ENCODE results near the gene LRRN2.
A peak's percentile ranks its signal among the peaks of the same experiment; 100 is the strongest.

LRRN2 gene

GRCh38 chr1:204624631-204625216, 60.8 kb downstream of the LRRN2 start:
- no peak for DNase-seq (ENCODE audit: low read depth)

GRCh38 chr1:204623894-204624361, 61.6 kb downstream of the LRRN2 start:
- DNase-seq (ENCODE audit: low read depth), result peak; percentile 45
- TF ChIP-seq MAX (IDR thresholded peaks at IDR 0.05; ENCODE audit: low read depth, low read length) (no peak), CTCF (IDR thresholded peaks at IDR 0.05; ENCODE audit: low read depth, low read length) (peak; percentile 31), POLR2A (IDR thresholded peaks at IDR 0.05; ENCODE audit: extremely low read depth, insufficient read length) (no peak), MYC (IDR thresholded peaks at IDR 0.05; ENCODE audit: low read depth, low read length) (no peak)
- no peak overlapping the region for H3K4me3 ChIP-seq (ENCODE audit: low read depth, low read length)

More at GRCh38 chr1:204624631-204625216, 60.8 kb downstream of the LRRN2 start:
- H3K4me3 ChIP-seq (ENCODE audit: low read depth, low read length), result no peak overlapping the region
- no peak for TF ChIP-seq POLR2A (IDR thresholded peaks at IDR 0.05; ENCODE audit: extremely low read depth, insufficient read length)
- no peak for TF ChIP-seq CTCF (IDR thresholded peaks at IDR 0.05; ENCODE audit: low read depth, low read length)
- no peak for TF ChIP-seq MYC (IDR thresholded peaks at IDR 0.05; ENCODE audit: low read depth, low read length)
- TF ChIP-seq MAX (IDR thresholded peaks at IDR 0.05; ENCODE audit: low read depth, low read length), result no peak

- peak; percentile 19 for DNase-seq (ENCODE audit: low read depth)
- TF ChIP-seq MAX (IDR thresholded peaks at IDR 0.05; ENCODE audit: low read depth, low read length) (no peak), CTCF (IDR thresholded peaks at IDR 0.05; ENCODE audit: low read depth, low read length) (no peak), MYC (IDR thresholded peaks at IDR 0.05; ENCODE audit: low read depth, low read length) (no peak), POLR2A (IDR thresholded peaks at IDR 0.05; ENCODE audit: extremely low read depth, insufficient read length) (no peak)
- H3K4me3 ChIP-seq (ENCODE audit: low read depth, low read length), result no peak overlapping the region
Observed at GRCh38 chr1:204623365-204623893, 62.1 kb downstream of the LRRN2 start.

- TF ChIP-seq POLR2A (IDR thresholded peaks at IDR 0.05; ENCODE audit: extremely low read depth, insufficient read length), result no peak
- TF ChIP-seq CTCF (IDR thresholded peaks at IDR 0.05; ENCODE audit: low read depth, low read length), result no peak
- no peak for TF ChIP-seq MAX (IDR thresholded peaks at IDR 0.05; ENCODE audit: low read depth, low read length)
- no peak for TF ChIP-seq MYC (IDR thresholded peaks at IDR 0.05; ENCODE audit: low read depth, low read length)
- no peak for DNase-seq (ENCODE audit: low read depth)
- H3K4me3 ChIP-seq (ENCODE audit: low read depth, low read length), result no peak overlapping the region
Observed at GRCh38 chr1:204621996-204622395, 63.5 kb downstream of the LRRN2 start.

- DNase-seq (ENCODE audit: low read depth), result no peak
- no peak for TF ChIP-seq POLR2A (IDR thresholded peaks at IDR 0.05; ENCODE audit: extremely low read depth, insufficient read length)
- H3K4me3 ChIP-seq (ENCODE audit: low read depth, low read length), result no peak overlapping the region
Observed at GRCh38 chr1:204621396-204621795, 64.1 kb downstream of the LRRN2 start.

- TF ChIP-seq POLR2A (IDR thresholded peaks at IDR 0.05; ENCODE audit: extremely low read depth, insufficient read length) (no peak), MAX (IDR thresholded peaks at IDR 0.05; ENCODE audit: low read depth, low read length) (no peak), MYC (IDR thresholded peaks at IDR 0.05; ENCODE audit: low read depth, low read length) (no peak), CTCF (IDR thresholded peaks at IDR 0.05; ENCODE audit: low read depth, low read length) (peak; percentile 10)
- no peak overlapping the region for H3K4me3 ChIP-seq (ENCODE audit: low read depth, low read length)
- peak; percentile 19 for DNase-seq (ENCODE audit: low read depth)
Observed at GRCh38 chr1:204619721-204620120, 65.8 kb downstream of the LRRN2 start.
